Sigmoid colon (tissue), 7 donors: ENCODE results near the gene SREBF2. TPM values are rescaled to one million over a fixed set of nuclear protein-coding genes. Genes with fewer than 3 reads are reported as not detected.

Experiments
- DNase-seq: peaks from one replicate; pipeline ENCODE4 v3.0.0-alpha.2; 2019
- H3K27ac ChIP-seq, 4 donors: fragments of 200-600 bp; sonication (generic); one replicate each; pipeline ENCODE4 v1.5.1; 2016 to 2019; ENCODE audit warnings: mild to moderate bottlenecking in 1 of 4
- H3K27me3 ChIP-seq, 3 donors: fragments of 200-600 bp; sonication (generic); one replicate each; pipeline ENCODE4 v1.5.1; 2019; ENCODE audit warnings: mild to moderate bottlenecking in 1 of 3
- H3K36me3 ChIP-seq, 4 donors: fragments of 200-600 bp; sonication (generic); one replicate each; pipeline ENCODE4 v1.5.1; 2016 to 2019
- H3K4me1 ChIP-seq, 4 donors: fragments of 200-600 bp; sonication (generic); one replicate each; pipeline ENCODE4 v1.5.1; 2017 to 2019
- H3K4me3 ChIP-seq, 4 donors: fragments of 200-600 bp; sonication (generic); one replicate each; pipeline ENCODE4 v1.5.1; 2017 to 2019; ENCODE audit warnings: mild to moderate bottlenecking in 2 of 4, moderate library complexity in 1 of 4
- H3K9me3 ChIP-seq, 4 donors: fragments of 200-600 bp in 3 of 4; sonication (generic) in 3 of 4; one replicate each; pipeline versions ENCODE4 v1.5.1 to v1.6.1; 2013 to 2019
- EP300 ChIP-seq, 4 donors: sonication (generic); formaldehyde crosslinking; IDR thresholded peaks; one replicate each; pipeline ENCODE4 v1.6.1; 2017; ENCODE audit warnings: antibody characterized with exemption in 4 of 4
- POLR2A ChIP-seq, 2 donors: fragments of 450-650 bp; IDR thresholded peaks; one replicate each; pipeline ENCODE4 v1.6.1; 2016; ENCODE audit warnings: antibody characterized with exemption in 2 of 2, mild to moderate bottlenecking in 2 of 2, moderate library complexity in 2 of 2
- POLR2AphosphoS5 ChIP-seq, 4 donors: sonication (generic); formaldehyde crosslinking; IDR thresholded peaks; one replicate each; pipeline ENCODE4 v1.6.1; 2017; ENCODE audit warnings: antibody characterized with exemption in 4 of 4
- WGBS, 2 donors: extraction: QIAGEN DNeasy Blood & Tissue Kit; methylation state at CpG; one replicate each; pipeline ENCODE4 v1.1.7; 2013; 5-methylcytosine and 5-hydroxymethylcytosine counted together
- intact Hi-C: fragments of 100-400 bp; cut with DNase I; formaldehyde crosslinking; loops from one replicate; pipeline ENCODE4 v1.15.1; 2023
- polyA plus RNA-seq, 3 donors: library from polyadenylated mRNA; stranded (reverse); fragments of 200-250 nt; gene quantifications; one replicate each; pipeline ENCODE4 v1.2.3, GENCODE V29; 2013
- total RNA-seq, 4 donors: library from RNA; depleted of rRNA; stranded (reverse); fragments of >200 nt; gene quantifications; one replicate each; pipeline ENCODE4 v1.1.0, GENCODE V29; 2016
- TF ChIP-seq, protein P1 (sequence below), 4 experiments: fragments of 450-650 bp in 3 of 4; fragments of 200-600 bp in 1 of 4; IDR thresholded peaks; one replicate each; pipeline ENCODE4 v1.5.1; 2016 to 2019; ENCODE audit warnings: antibody characterized with exemption in 4 of 4, mild to moderate bottlenecking in 3 of 4, moderate library complexity in 2 of 4
- donor health status: healthy with polysubstance abuse.
- donor health status: Bipolar disorder and iron deficiency.
- donor health status: healthy.

The SREBF2 gene
- total and polyA plus RNA-seq, 7 donors = 13.8 to 132 (median 25.3) TPM

DNA sequence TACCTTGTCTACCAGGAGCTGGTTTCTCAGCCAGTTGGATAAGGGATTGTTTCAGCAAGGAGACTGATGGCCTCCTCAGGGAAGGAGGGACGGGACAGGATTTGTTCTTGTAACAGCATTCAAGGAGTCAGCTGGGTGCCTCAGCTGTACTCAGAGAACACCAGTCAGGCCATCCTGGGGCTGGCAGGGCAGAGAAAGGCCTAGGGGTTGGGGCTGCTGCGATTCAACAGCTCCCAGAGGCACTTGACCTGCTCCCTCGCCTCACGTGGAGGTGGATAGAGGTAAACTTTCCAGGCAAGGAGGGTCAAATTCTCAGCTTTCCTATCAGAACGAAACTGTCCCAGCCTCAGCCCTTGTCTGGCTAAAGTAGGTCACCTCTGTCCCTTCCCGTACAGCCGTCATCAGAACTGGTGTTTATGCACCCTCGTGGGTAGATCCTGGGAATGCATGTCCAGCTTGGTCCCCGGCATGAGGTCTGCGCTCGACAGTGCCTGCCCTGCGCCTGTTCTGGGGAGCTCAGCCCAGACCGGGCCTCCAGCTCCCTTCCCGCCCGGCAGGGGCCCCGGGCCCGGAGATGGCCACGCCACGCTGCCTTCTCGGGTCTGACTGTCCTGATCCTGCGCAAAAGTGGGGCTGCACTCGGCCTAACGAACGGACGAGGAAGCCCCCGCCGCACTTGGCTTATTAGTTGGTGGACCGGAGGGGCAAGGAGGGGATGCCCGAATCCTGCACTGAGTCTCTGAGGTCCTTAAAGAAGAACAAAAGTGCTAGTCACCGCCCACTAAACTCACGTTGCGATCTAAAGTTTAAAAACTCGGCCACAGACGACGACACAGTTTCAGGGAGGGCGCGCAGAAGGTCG is 33.2 kb upstream of the SREBF2 start:
- intact Hi-C loops = loop anchor here (2.0 kb wide), 1 partner anchor 33 kb away; the partner anchor contains the start of gene SREBF2
- H3K27ac ChIP-seq = peak overlapping the region; percentile 88 to 92 (median 88)
- H3K4me1 ChIP-seq = peaks cover 0 to 27% (median 21%) of the 10 kb centered on the region in 4 donors
- H3K9me3 ChIP-seq = no peaks in the 10 kb centered on the region
- peak; percentile 70 for DNase-seq
- H3K27me3 ChIP-seq = no peaks in the 10 kb centered on the region
- TF ChIP-seq EP300 (IDR thresholded peaks at IDR 0.05) (no peak), POLR2AphosphoS5 (IDR thresholded peaks at IDR 0.05) (no peak), POLR2A (IDR thresholded peaks at IDR 0.05) (no peak)
- TF ChIP-seq, protein P1, sequence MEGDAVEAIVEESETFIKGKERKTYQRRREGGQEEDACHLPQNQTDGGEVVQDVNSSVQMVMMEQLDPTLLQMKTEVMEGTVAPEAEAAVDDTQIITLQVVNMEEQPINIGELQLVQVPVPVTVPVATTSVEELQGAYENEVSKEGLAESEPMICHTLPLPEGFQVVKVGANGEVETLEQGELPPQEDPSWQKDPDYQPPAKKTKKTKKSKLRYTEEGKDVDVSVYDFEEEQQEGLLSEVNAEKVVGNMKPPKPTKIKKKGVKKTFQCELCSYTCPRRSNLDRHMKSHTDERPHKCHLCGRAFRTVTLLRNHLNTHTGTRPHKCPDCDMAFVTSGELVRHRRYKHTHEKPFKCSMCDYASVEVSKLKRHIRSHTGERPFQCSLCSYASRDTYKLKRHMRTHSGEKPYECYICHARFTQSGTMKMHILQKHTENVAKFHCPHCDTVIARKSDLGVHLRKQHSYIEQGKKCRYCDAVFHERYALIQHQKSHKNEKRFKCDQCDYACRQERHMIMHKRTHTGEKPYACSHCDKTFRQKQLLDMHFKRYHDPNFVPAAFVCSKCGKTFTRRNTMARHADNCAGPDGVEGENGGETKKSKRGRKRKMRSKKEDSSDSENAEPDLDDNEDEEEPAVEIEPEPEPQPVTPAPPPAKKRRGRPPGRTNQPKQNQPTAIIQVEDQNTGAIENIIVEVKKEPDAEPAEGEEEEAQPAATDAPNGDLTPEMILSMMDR (IDR thresholded peaks at IDR 0.05) = peak in 1 of 4 experiments; percentile 17
- no peaks in the 10 kb centered on the region for H3K36me3 ChIP-seq
- peak overlapping the region; percentile 63 to 92 (median 84) for H3K4me3 ChIP-seq
- 23 to 28% methylated on average over 38 of the region's 38 CpGs for WGBS, 2 donors

DNA sequence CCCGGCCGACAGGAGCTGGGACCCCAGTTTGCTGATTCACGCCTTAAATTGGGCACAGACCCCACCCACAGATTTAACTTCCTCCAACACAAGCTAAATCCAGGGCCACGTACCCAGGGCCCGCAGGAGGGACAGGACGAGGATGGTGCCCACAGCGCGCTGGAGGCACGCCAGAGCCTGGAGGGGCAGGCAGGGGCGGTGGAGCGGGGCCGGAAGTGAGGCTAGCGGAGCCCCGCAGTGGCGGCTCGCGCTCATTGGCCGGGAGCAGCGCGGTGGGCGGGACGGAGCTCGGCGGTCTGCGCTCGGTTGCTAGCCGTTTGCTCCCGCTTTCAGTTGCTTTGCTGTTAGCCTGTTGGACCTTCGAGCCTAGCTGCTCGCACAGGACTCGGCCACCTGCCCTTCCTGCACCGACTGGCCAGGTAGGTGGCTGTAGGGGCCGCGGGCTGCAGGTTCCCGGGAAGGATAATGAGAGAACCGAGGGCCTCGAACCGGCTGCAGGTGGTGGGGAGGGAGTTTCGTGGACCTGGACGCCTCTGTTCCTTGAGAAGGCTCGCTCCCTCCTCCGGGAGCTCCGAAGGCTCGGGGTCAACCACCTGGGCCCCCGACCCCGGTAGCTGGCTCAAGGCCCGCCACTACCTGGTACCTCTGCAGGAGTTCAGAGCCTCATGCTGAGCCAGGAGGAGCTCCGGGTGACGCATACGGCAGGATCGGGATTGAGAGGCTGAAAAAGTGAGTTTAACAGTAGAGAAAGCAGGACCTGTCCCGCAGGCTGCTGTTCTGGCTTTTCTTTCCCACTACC is 32.4 kb upstream of the SREBF2 start, which contains the start of gene CCDC134:
Gene CCDC134 (plus strand): TSS at position 332 of the 799 bp plus-strand sequence. CDS start 8,212 bp downstream, outside the sequence.
- H3K4me3 ChIP-seq = peak within 1 kb of the TSS; percentile 63 to 92 (median 84)
- DNase-seq = peak; percentile 95
- H3K9me3 ChIP-seq = no peaks in the 10 kb centered on the region
- 0% methylated on average over 52 of the region's 52 CpGs for WGBS, 2 donors
- TF ChIP-seq, protein P1 (IDR thresholded peaks at IDR 0.05) = no peak
- TF ChIP-seq POLR2A (IDR thresholded peaks at IDR 0.05) (peak; percentile 59 to 70), EP300 (IDR thresholded peaks at IDR 0.05) (no peak), POLR2AphosphoS5 (IDR thresholded peaks at IDR 0.05) (peak; percentile 76 to 94 (median 92))
- intact Hi-C loops = loop anchor here (2.0 kb wide), 1 partner anchor 32 kb away; the partner anchor contains the start of gene SREBF2
- peaks cover 0 to 27% (median 21%) of the 10 kb centered on the region in 4 donors for H3K4me1 ChIP-seq
- peak within 1 kb of the TSS; percentile 88 to 92 (median 88) for H3K27ac ChIP-seq
- no peaks in the 10 kb centered on the region for H3K27me3 ChIP-seq
- no peaks in the 10 kb centered on the region for H3K36me3 ChIP-seq

DNA sequence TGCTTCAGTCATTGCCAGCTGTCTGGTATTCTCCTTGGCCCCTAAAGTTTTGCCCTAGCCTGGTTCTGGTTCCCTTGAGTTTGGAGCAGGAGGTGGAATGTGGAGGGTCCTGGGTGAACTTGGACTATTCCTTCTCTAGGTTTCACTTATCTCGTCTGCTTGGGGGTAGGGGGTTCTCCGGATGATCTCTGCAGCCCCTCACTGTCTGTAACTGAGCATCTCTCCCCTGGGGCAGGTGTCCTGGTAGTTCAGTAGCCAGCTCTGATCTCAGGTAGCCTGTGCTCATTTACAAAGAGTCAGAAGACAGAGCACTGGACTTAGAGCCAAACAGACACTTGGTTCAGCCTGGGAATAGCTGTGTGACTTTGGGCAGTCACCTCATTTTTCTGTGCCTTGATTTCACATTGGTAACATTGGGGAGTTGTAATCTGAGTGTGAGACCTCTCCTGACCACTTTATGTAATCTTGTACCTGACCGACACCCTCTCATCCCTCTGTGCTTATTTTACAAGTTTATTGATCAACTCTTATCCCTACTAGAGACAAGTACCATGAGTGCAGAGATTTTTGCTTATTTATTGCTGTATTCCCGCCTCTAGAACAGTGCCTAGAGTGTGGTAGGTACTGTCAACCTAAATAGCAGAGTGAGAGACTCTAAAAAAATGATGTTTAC is 31.6 kb upstream of the SREBF2 start:
- peaks cover 0 to 27% (median 21%) of the 10 kb centered on the region in 4 donors for H3K4me1 ChIP-seq
- no peaks in the 10 kb centered on the region for H3K36me3 ChIP-seq
- no peak for DNase-seq
- WGBS, 2 donors = 7 to 31% methylated on average over 4 of the region's 4 CpGs
- no peak for TF ChIP-seq EP300 (IDR thresholded peaks at IDR 0.05)
- no peak for TF ChIP-seq POLR2A (IDR thresholded peaks at IDR 0.05)
- TF ChIP-seq, protein P1 (IDR thresholded peaks at IDR 0.05) = no peak
- no peak for TF ChIP-seq POLR2AphosphoS5 (IDR thresholded peaks at IDR 0.05)
- peak overlapping the region; percentile 88 to 92 (median 88) for H3K27ac ChIP-seq
- H3K9me3 ChIP-seq = no peaks in the 10 kb centered on the region
- H3K27me3 ChIP-seq = no peaks in the 10 kb centered on the region
- intact Hi-C loops = loop anchor here (2.0 kb wide), 1 partner anchor 32 kb away; the partner anchor contains the start of gene SREBF2
- H3K4me3 ChIP-seq = peak overlapping the region; percentile 63 to 92 (median 84)

DNA sequence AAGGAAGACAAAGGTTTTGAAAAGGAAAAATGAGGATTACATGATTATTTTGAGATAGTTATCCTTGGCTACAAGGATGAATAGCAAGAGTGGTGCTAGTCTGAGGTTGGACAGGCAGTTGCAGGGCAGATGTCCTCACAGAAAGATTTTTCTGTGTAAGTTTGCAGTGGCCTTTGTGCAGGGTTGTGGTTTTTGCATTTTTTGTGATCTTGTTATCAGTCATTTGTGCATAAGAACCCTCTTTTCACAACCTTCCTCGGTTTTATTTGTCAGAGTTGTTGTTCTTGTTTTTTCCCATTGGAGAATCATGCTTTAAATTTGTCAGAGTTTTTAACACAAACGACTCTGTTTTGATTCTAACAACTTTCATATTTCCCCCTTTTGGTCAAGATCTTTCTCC is 31.0 kb upstream of the SREBF2 start:
- no peaks in the 10 kb centered on the region for H3K36me3 ChIP-seq
- DNase-seq = no peak
- H3K4me3 ChIP-seq = no peak overlapping the region
- TF ChIP-seq POLR2A (IDR thresholded peaks at IDR 0.05) = no peak
- no peak for TF ChIP-seq EP300 (IDR thresholded peaks at IDR 0.05)
- TF ChIP-seq, protein P1 (IDR thresholded peaks at IDR 0.05) = no peak
- no peak for TF ChIP-seq POLR2AphosphoS5 (IDR thresholded peaks at IDR 0.05)
- no peak overlapping the region for H3K27ac ChIP-seq
- intact Hi-C loops = loop anchor here (2.0 kb wide), 1 partner anchor 31 kb away; the partner anchor contains the start of gene SREBF2
- 20 to 63% methylated on average over 2 of the region's 2 CpGs for WGBS, 2 donors
- H3K27me3 ChIP-seq = no peaks in the 10 kb centered on the region
- peaks cover 0 to 27% (median 21%) of the 10 kb centered on the region in 4 donors for H3K4me1 ChIP-seq
- no peaks in the 10 kb centered on the region for H3K9me3 ChIP-seq
